Measurements from ENCODE around the gene PADI2. TPM values are rescaled to one million over a fixed set of nuclear protein-coding genes. Genes with fewer than 3 reads are reported as not detected.

The PADI2 gene
- total and polyA plus RNA-seq, 2 of the 8 experiments (the other 6 are each of a cell fraction or from before 2014, with no cell fraction given) = 1.6 to 7.5 TPM

- DNase-seq (ENCODE audit: low read depth in 1 of 2, low spot score in 2 of 2) = no peak
- no peak overlapping the region for H3K27ac ChIP-seq (ENCODE audit: low read depth, low read length)
These were observed 89.0 kb downstream of the PADI2 start for GRCh38 chr1:17030206-17030605.

More at GRCh38 chr1:17030206-17030605, 89.0 kb downstream of the PADI2 start:
- Histone ChIP-seq H4K8ac (ENCODE audit: extremely low read depth, insufficient read depth, low read length) (no peak overlapping the region), H3K36me3 (ENCODE audit: control insufficient read depth in 2 of 4, insufficient read depth in 4 of 4, low read length in 3 of 4) (peaks cover 4 to 57% (median 22%) of the 10 kb centered on the region in 4 experiments), H3K23ac (ENCODE audit: insufficient read length) (no peak overlapping the region), H3K79me2 (ENCODE audit: control insufficient read depth in 1 of 2, insufficient read depth in 2 of 2, low read length in 2 of 2) (no peaks in the 10 kb centered on the region), H2BK5ac (ENCODE audit: low read depth, low read length) (no peak overlapping the region), H2AFZ (ENCODE audit: low read length) (no peak overlapping the region), H2AK5ac (ENCODE audit: low read depth, low read length) (no peak overlapping the region), H3K27me3 (replicated peaks in 1 of 4; ENCODE audit: control insufficient read depth in 3 of 4, extremely low read depth in 1 of 4, insufficient read depth in 3 of 4, low read length in 3 of 4) (no peaks in the 10 kb centered on the region), H3K4me3 (ENCODE audit: extremely low read depth in 1 of 4, insufficient read depth in 2 of 4, low read depth in 3 of 4, low read length in 4 of 4) (no peak overlapping the region), H2BK120ac (replicated peaks; ENCODE audit: low read depth, low read length) (no peak overlapping the region), H3K14ac (ENCODE audit: insufficient read length) (no peak overlapping the region), H3K18ac (ENCODE audit: extremely low read depth, low read length) (no peak overlapping the region), H3K4me2 (ENCODE audit: insufficient read depth in 1 of 2, low read depth in 2 of 2, low read length in 2 of 2) (no peak overlapping the region), H4K20me1 (replicated peaks in 1 of 2; ENCODE audit: control insufficient read depth in 1 of 2, insufficient read depth in 2 of 2, low read length in 2 of 2) (peaks cover 0 to 2% of the 10 kb centered on the region in 2 experiments), H4K91ac (replicated peaks; ENCODE audit: insufficient read length, low read length) (no peak overlapping the region), H4K5ac (ENCODE audit: insufficient read length, low read depth, low read length) (no peak overlapping the region), H2BK20ac (ENCODE audit: low read length) (no peak overlapping the region), H3K4ac (replicated peaks; ENCODE audit: insufficient read length, low read depth, low read length) (no peak overlapping the region), H2BK15ac (ENCODE audit: low read length) (no peak overlapping the region), H3K9ac (replicated peaks in 1 of 4; ENCODE audit: extremely low read depth in 1 of 4, low read depth in 3 of 4, low read length in 3 of 4) (no peak overlapping the region), H2BK12ac (ENCODE audit: low read depth, low read length) (no peak overlapping the region), H3K23me2 (ENCODE audit: low read depth, low read length) (no peaks in the 10 kb centered on the region), H3K4me1 (replicated peaks in 1 of 4; ENCODE audit: control insufficient read depth in 3 of 4, insufficient read depth in 4 of 4, low read length in 3 of 4) (no peaks in the 10 kb centered on the region), H3K56ac (replicated peaks; ENCODE audit: insufficient read length, low read depth, low read length) (no peak overlapping the region), H3K9me3 (ENCODE audit: insufficient read depth in 2 of 2, low read depth in 1 of 2, low read length in 1 of 2) (no peaks in the 10 kb centered on the region), H3K79me1 (ENCODE audit: low read depth, low read length) (no peaks in the 10 kb centered on the region)
- no peak for FAIRE-seq
- WGBS, 2 experiments (ENCODE audit: extremely low coverage in 1 of 2, insufficient coverage in 1 of 2, insufficient read length in 1 of 2, insufficient replicate concordance in 2 of 2, low coverage in 1 of 2, low lambda C conversion rate in 2 of 2, missing lambda C conversion rate in 1 of 2) = 88% methylated on average over 4 of the region's 4 CpGs; no CpG with 5 or more reads in 1 of the 2 experiments
- ChIA-PET POLR2A (ENCODE audit: partially characterized antibody) (interaction anchor here (0.6 kb wide), 1 partner anchor 50 kb away, joined by 3 read pairs; no protein-coding TSS in a partner anchor), CTCF (ENCODE audit: partially characterized antibody) (interaction anchor here (0.6 to 2.4 kb wide), 3 partner anchors 55 to 1697 kb away, joined by 3 to 7 read pairs (median 3); no protein-coding TSS in a partner anchor)
- TF ChIP-seq MAFK (IDR thresholded peaks at IDR 0.05; ENCODE audit: low read depth, low read length) = peak; percentile 65
- no peak for TF ChIP-seq POLR2AphosphoS5 (IDR thresholded peaks at IDR 0.05; ENCODE audit: low read depth, low read length)
